SK-N-SH treated with all-trans-retinoic acid at 6 μM for 48 hours (cell line): Measurements from ENCODE around the gene RFX3.

Experiments
- ARNTL ChIP-seq: fragments of 450-650 bp; formaldehyde crosslinking; IDR thresholded peaks from 2 replicates; pipeline ENCODE4 v1.5.0; 2020; ENCODE audit warnings: low read depth, mild to moderate bottlenecking, moderate library complexity, borderline replicate concordance
- BACH2 ChIP-seq: fragments of 250-450 bp; sonication (Bioruptor Pico); IDR thresholded peaks from 2 replicates; pipeline ENCODE4 v1.9.0; 2021; ENCODE audit warnings: mild to moderate bottlenecking, borderline replicate concordance
- CREB5 ChIP-seq: fragments of 250-450 bp; sonication (Bioruptor Pico); IDR thresholded peaks from 2 replicates; pipeline ENCODE4 v1.5.1; 2020; ENCODE audit warnings: low read depth, mild to moderate bottlenecking, moderate library complexity
- ESRRG ChIP-seq: fragments of 250-450 bp; sonication (Bioruptor Pico); IDR thresholded peaks from 2 replicates; pipeline ENCODE4 v1.6.1; 2021; ENCODE audit warnings: mild to moderate bottlenecking
- POU6F1 ChIP-seq: fragments of 250-450 bp; sonication (Bioruptor Pico); IDR thresholded peaks from 2 replicates; pipeline ENCODE4 v1.8.0; 2021; ENCODE audit warnings: low read depth, mild to moderate bottlenecking, moderate library complexity, borderline replicate concordance
- RARB ChIP-seq: fragments of 250-450 bp; sonication (Bioruptor Pico); IDR thresholded peaks from 2 replicates; pipeline ENCODE4 v1.8.0; 2021; ENCODE audit warnings: mild to moderate bottlenecking, moderate library complexity
- SNAI2 ChIP-seq: fragments of 250-450 bp; sonication (Bioruptor Pico); IDR thresholded peaks from 2 replicates; pipeline ENCODE4 v1.5.0; 2020; ENCODE audit warnings: mild to moderate bottlenecking, moderate library complexity
- TCF4 ChIP-seq: fragments of 250-450 bp; sonication (Bioruptor Pico); IDR thresholded peaks from 2 replicates; pipeline ENCODE4 v1.8.0; 2021; ENCODE audit warnings: mild to moderate bottlenecking, moderate library complexity, borderline replicate concordance
- TOX ChIP-seq: fragments of 250-450 bp; sonication (Bioruptor Pico); IDR thresholded peaks from 2 replicates; pipeline ENCODE4 v1.8.0; 2021; ENCODE audit warnings: mild to moderate bottlenecking, moderate library complexity, borderline replicate concordance
- ZC3H10 ChIP-seq: fragments of 250-450 bp; sonication (Bioruptor Pico); IDR thresholded peaks from 2 replicates; pipeline ENCODE4 v1.5.1; 2021; ENCODE audit warnings: mild to moderate bottlenecking, moderate library complexity
- ZFP3 ChIP-seq: fragments of 250-450 bp; sonication (Bioruptor Pico); IDR thresholded peaks from 2 replicates; pipeline ENCODE4 v1.5.0; 2020; ENCODE audit warnings: mild to moderate bottlenecking, moderate library complexity
- ZFP30 ChIP-seq: fragments of 450-650 bp; formaldehyde crosslinking; IDR thresholded peaks from 2 replicates; pipeline ENCODE4 v1.5.0; 2022; ENCODE audit warnings: mild to moderate bottlenecking, moderate library complexity
- ZNF70 ChIP-seq: fragments of 450-650 bp; formaldehyde crosslinking; IDR thresholded peaks from 2 replicates; pipeline ENCODE4 v1.5.0; 2020; ENCODE audit warnings: mild to moderate bottlenecking, moderate library complexity
- TF ChIP-seq, protein P1 (sequence below): fragments of 250-450 bp; sonication (Bioruptor Pico); IDR thresholded peaks from 2 replicates; pipeline ENCODE4 v1.8.0; 2020; ENCODE audit warnings: mild to moderate bottlenecking, moderate library complexity, borderline replicate concordance

DNA sequence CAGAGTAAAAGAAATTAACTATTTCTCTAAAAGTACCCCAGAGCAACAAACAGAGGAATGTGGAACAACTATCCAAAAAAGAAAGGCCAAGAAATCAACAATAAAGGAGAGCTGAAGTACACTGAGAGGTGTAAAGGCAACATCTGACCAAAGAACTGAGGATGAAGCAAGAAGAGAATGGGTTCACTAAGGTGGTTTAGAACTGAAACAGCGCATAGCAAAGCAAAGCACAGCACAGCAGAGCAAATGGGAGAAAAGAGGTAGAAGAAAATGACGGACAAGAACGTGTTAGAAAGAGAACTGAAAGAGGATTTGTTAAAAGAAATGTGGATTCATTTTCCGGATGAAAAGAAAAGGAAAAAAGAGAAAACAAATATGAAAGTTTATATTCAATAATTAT, 25.8 kb downstream of the RFX3 start:
- no peak for TF ChIP-seq BACH2 (CRISPR knock-in tag)
- TF ChIP-seq, protein P1, sequence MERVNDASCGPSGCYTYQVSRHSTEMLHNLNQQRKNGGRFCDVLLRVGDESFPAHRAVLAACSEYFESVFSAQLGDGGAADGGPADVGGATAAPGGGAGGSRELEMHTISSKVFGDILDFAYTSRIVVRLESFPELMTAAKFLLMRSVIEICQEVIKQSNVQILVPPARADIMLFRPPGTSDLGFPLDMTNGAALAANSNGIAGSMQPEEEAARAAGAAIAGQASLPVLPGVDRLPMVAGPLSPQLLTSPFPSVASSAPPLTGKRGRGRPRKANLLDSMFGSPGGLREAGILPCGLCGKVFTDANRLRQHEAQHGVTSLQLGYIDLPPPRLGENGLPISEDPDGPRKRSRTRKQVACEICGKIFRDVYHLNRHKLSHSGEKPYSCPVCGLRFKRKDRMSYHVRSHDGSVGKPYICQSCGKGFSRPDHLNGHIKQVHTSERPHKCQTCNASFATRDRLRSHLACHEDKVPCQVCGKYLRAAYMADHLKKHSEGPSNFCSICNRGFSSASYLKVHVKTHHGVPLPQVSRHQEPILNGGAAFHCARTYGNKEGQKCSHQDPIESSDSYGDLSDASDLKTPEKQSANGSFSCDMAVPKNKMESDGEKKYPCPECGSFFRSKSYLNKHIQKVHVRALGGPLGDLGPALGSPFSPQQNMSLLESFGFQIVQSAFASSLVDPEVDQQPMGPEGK (CRISPR knock-in tag) = no peak
- no peak for TF ChIP-seq RARB (CRISPR knock-in tag)
- no peak for TF ChIP-seq ZFP3 (CRISPR knock-in tag)
- TF ChIP-seq ZNF70 (CRISPR knock-in tag) = no peak
- no peak for TF ChIP-seq TOX (CRISPR knock-in tag)
- no peak for TF ChIP-seq CREB5 (CRISPR knock-in tag)
- TF ChIP-seq ESRRG (CRISPR knock-in tag) = no peak
- TF ChIP-seq TCF4 (CRISPR knock-in tag) = no peak
- no peak for TF ChIP-seq ZFP30 (CRISPR knock-in tag)
- no peak for TF ChIP-seq ARNTL (CRISPR knock-in tag)
- no peak for TF ChIP-seq ZC3H10
- TF ChIP-seq POU6F1 (CRISPR knock-in tag) = no peak
- TF ChIP-seq SNAI2 = no peak
